K562 (cell line): ENCODE data around the gene GRXCR2.

Experiments
- BACH1 ChIP-seq: fragments of 200-800 bp; sonication (Bioruptor generic); IDR thresholded peaks from 2 replicates; pipeline ENCODE4 v1.6.1; 2016; ENCODE audit warnings: missing genetic modification characterization, missing compliant biosample characterization
- RUNX1 ChIP-seq: sonication (generic); IDR thresholded peaks from 2 replicates; pipeline ENCODE4 v1.6.1; 2016; ENCODE audit warnings: antibody characterized with exemption, low read depth
- TF ChIP-seq, protein P1 (sequence below): sonication (generic); formaldehyde crosslinking; IDR thresholded peaks from 2 replicates; pipeline ENCODE4 v1.8.0; 2023; ENCODE audit warnings: mild to moderate bottlenecking, missing genetic modification reagents

DNA sequence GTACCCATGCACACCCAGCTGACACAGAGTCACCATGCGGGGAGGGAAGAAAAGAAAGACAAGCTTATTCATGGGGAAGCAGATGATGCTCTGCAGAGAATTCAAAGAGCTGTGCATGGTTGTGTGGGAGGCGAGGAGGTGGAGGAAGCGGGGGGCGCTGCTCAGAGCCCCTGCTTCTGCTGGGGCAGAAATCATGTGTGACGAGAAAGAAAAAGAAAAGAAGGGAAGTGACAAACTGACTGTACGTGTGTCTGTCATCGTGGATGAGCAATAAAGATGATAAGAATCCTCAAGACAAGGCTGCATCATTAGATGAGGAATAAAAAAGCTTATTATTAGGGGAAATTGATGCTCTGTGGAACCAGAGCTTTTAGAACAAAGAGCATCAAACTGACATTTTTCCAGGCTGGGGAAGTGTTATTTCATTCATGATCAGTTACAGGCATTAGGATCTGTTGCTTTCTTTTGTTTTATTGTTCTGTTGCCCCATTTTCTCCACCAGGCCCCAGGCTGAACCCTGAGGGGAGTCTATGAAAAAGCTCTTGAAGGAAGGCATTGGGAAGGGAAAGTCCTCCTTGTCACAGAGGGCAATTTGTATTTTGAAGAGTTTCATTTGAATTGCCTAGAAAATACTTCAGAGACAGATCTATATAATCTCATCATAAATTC lies 43.3 kb upstream of the GRXCR2 start:
- no peak for TF ChIP-seq RUNX1
- no peak for TF ChIP-seq BACH1 (tag)
- TF ChIP-seq, protein P1, sequence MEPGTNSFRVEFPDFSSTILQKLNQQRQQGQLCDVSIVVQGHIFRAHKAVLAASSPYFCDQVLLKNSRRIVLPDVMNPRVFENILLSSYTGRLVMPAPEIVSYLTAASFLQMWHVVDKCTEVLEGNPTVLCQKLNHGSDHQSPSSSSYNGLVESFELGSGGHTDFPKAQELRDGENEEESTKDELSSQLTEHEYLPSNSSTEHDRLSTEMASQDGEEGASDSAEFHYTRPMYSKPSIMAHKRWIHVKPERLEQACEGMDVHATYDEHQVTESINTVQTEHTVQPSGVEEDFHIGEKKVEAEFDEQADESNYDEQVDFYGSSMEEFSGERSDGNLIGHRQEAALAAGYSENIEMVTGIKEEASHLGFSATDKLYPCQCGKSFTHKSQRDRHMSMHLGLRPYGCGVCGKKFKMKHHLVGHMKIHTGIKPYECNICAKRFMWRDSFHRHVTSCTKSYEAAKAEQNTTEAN, result no peak
